ENCODE results near the gene VCAM1.

DNA sequence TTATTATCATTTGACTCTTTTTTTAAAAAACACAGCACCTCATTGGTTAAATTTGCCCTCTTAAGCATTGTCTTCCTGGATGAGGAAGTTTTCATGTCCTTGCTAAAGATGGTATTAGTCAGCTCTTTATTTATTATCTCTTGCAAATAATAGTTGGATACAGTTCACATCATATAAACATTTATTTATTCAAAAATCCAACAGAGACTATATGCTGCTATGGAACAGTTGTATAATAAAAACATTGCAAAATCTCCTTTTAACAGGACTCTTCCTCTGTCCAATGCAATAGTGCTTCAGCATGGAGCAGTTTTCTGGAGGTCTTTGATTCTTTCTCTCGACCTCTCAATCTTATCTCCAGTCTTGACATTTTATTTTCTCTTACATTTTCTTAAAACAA is 49.5 kb upstream of the VCAM1 start:
- TF ChIP-seq POLR2A (IDR thresholded peaks at IDR 0.05) (no peak), CTCF (IDR thresholded peaks at IDR 0.05) (no peak), EP300 (IDR thresholded peaks at IDR 0.05) (no peak)
